Adrenal gland (tissue), 5 donors: ENCODE measurements around the gene EPHB2.

Experiments used
- CTCF ChIP-seq, 6 experiments: fragments of 450-650 bp in 4 of 6; fragments of 200-600 bp in 2 of 6; sonication (generic) in 1 of 6; IDR thresholded peaks; 1 replicate in 5 of 6; 2 replicates in 1 of 6; pipeline versions ENCODE4 v1.5.1 to v1.8.0; 2016 to 2021; ENCODE audit warnings: antibody characterized with exemption in 6 of 6, mild to moderate bottlenecking in 2 of 6, moderate library complexity in 1 of 6
- POLR2A ChIP-seq, 2 donors: fragments of 450-650 bp; IDR thresholded peaks; one replicate each; pipeline ENCODE4 v1.6.1; 2017; ENCODE audit warnings: antibody characterized with exemption in 2 of 2, mild to moderate bottlenecking in 2 of 2, moderate library complexity in 1 of 2
- donor health status: DM: no; HTN: no; CAD: no.

- TF ChIP-seq CTCF (IDR thresholded peaks at IDR 0.05) (no peak), POLR2A (IDR thresholded peaks at IDR 0.05) (no peak)
Observed at GRCh38 chr1:22761101-22761500, 50.5 kb downstream of the EPHB2 start.
